ENCODE measurements around the gene OR52H1.
"Not testable (repeated sequence)": the region's sequence is repeated elsewhere in the genome, so short reads cannot be mapped to it uniquely, and the experiment has no call there.

The OR52H1 gene
- 0 to 0.19 (median 0.16) reads per million in 3 experiments for total RNA-seq

DNA sequence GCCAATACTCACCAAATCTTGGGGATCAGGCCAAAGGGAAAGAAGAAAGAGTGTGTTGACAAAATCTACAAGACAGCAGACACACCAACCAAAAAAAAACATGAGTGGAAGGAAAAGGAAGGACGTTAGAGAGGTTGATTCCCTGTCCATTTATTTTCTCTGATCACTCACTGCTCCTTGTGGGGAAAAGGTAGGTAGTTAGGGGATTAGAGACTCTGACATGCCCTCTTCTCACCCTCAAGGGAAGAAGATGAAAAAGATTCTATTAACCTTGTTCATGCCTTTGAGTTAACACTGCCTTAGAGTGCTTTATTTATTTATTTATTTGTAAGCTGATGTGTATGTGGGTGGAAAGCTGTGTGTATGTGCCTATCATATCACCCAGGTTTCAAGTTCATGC lies at the start of gene OR52H1:
OR52H1 (minus strand) TSS at position 101 of the 400 bp plus-strand sequence. CDS start 3,035 bp downstream, outside the sequence.
- DNase-seq = no peak

- no peak for DNase-seq
Observed at GRCh38 chr11:5597953-5598352, 49.6 kb upstream of the OR52H1 start.

GRCh38 chr11:5596607-5597201 lies 48.4 kb upstream of the OR52H1 start, which contains the start of gene TRIM6:
TRIM6 (plus strand) TSS chr11:5596637; CDS start chr11:5596898, 261 bp downstream.
- no peak for DNase-seq

- DNase-seq = no peak
Observed at GRCh38 chr11:5593146-5593545, 44.8 kb upstream of the OR52H1 start.

GRCh38 chr11:5592615-5593014 lies 44.3 kb upstream of the OR52H1 start:
- DNase-seq = no peak

DNA sequence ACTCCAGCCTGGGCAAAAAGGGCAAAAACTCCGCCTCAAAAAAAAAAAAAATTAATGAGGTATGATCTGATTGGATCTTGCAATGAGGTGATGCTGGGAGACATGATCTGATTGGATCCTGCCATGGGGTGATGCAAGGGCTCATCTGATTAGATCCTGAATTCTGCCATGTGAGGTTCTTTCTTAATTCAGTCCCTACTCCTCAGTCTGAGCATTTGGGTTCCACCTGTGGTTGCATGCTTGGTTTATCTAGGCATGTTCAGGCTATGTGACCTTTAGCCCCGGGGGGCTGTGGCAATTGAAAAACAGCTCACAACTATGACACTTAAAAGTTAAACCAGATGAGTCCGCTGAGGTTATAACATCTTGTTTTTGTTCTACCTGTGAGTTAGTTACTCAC lies 43.3 kb upstream of the OR52H1 start:
- no peak for DNase-seq

GRCh38 chr11:5589906-5590305 lies 41.6 kb upstream of the OR52H1 start:
- DNase-seq = not testable (repeated sequence)

- DNase-seq = not testable (repeated sequence)
Observed at GRCh38 chr11:5584458-5584857, 36.1 kb upstream of the OR52H1 start.

- DNase-seq = no peak
Observed at GRCh38 chr11:5581014-5581413, 32.7 kb upstream of the OR52H1 start.

GRCh38 chr11:5580577-5580976 lies 32.2 kb upstream of the OR52H1 start, which contains the start of gene OR52B6:
OR52B6 (plus strand) TSS chr11:5580877; CDS start chr11:5580877, 0 bp downstream.
- DNase-seq = no peak

DNA sequence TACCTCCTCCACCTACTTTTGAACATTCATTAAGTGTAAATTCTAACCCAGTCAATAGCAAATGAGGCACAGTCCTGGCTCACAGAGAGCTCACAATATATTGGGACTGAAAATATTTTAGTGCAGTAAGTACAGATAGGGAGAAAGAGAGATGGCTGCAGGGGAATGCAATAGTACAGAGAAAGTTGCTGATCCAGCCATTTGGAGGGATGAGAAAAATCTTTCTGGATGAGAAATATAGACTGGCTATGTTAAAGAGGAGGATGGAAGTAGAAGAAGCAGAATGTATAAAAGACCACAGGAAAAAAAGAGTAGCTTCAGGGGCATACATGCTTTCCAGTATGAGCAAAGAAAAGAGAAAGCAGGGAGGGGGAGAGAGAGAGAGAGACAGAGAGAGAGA lies 28.8 kb upstream of the OR52H1 start:
- no peak for DNase-seq

GRCh38 chr11:5575152-5575551 lies 26.8 kb upstream of the OR52H1 start:
- DNase-seq = no peak

DNA sequence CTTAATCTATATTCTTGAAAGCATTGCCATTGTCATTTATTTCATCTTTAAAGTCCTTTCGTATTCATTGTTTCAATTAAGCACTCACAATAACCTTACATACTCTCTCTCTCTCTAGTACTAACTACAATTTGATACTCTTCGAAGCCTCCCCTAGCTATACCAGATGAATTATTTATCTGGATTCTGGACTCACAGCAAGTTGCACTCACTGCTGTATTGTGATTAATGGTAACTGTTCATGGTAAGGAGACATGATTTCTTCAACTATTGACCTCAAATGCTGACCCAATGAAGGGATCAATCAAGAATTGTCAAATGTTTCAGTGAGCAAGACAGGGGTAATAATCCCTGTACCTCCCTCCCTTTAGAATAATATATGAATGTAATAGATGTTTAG lies 26.3 kb upstream of the OR52H1 start:
- no peak for DNase-seq

- DNase-seq = no peak
Observed at GRCh38 chr11:5564259-5565019, 16.1 kb upstream of the OR52H1 start.

DNA sequence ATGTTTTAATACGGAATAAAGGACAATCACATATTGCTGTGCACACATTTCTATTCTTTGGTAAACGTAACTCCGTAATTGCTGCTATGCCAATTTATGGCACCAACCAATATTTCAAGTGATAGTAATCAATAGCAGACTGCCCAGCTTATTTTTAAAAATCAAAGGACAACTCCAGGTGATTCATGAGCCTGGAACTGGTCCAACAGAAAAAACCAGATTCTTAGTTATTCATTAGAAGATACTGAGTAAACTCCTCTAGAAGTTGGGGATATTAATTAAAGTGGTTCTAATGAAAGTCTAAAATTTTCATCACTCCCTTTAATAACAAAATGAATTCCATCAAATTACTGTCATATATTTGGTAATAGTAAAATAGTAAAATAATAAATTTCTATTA lies 9.4 kb upstream of the OR52H1 start:
- no peak for DNase-seq

GRCh38 chr11:5556596-5557188 lies 8.4 kb upstream of the OR52H1 start:
- no peak for DNase-seq

DNA sequence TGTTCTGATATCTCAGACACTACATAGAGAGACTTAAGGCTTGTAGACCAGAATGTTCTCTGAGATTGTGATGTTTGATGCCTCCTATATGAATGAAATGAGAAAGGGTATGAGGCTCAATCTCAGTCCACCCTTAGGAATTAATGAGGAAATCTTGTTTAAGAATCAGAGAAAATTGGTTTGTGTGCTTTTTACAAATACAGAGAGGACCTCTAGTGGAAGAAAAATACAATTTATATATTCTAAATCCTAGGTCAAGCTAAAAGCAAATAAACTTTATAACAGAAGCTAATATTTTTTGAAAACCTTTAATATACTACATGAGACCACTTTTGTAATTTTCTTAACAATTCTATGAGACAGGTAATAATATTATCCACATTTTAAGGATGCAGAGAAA lies 5.0 kb upstream of the OR52H1 start:
- no peak for DNase-seq

GRCh38 chr11:5550440-5551095 lies 2.2 kb upstream of the OR52H1 start:
- DNase-seq = no peak

- DNase-seq = no peak
Observed at GRCh38 chr11:5547982-5548381, 358 bp downstream of the OR52H1 start.

- no peak for DNase-seq
Observed at GRCh38 chr11:5546457-5546856, 1.9 kb downstream of the OR52H1 start.

DNA sequence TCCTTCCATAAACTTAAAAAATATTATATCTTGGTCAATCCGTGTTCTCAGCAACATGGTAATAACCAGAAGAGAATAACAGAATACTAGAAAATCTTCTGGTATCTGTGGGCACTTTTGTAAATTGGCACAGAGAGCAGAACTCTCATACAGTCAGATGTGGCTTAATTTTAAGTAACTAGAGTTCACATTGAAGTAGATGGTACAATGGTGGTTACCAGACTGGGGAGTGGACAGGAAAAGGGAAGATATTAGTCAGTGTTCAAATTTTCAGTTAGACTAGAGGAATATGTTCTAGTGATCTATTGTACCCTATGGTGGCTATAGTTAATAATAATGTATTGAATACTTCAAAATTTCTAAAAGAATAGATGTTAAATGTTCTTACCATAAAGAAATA lies 6.9 kb downstream of the OR52H1 start:
- no peak for DNase-seq

DNA sequence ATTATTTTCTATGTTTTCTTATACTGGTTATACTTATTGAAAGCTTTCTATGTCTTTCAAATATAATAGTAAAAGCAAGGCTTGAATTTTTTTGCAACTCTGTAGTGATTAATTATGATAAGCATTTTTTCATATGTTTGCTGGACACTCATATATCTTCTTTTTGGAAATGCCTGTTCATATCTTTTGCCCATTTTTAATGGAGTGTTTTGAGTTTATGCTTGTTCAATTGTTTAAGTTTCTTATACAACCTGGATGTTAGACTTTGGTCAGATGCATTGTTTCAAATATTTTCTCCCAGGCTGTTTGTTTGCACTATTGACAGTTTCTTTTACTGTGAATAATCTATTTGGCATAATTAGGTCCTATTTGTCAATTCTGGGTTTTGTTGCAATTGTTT lies 11.9 kb downstream of the OR52H1 start:
- no peak for DNase-seq

GRCh38 chr11:5534046-5534445 lies 14.3 kb downstream of the OR52H1 start:
- no peak for DNase-seq

Data from central memory CD4-positive, alpha-beta T cell (primary cell).